H1 (cell line): ENCODE data around the gene TSPAN5. TPM values are rescaled to one million over a fixed set of nuclear protein-coding genes. Genes with fewer than 3 reads are reported as not detected.

Experiments
- CTCF ChIA-PET: fragments of 300-600 bp; sonication (Branson Sonifier 250); formaldehyde crosslinking; loops from one replicate; lab custom pipeline; 2021; ENCODE audit not compliant: partially characterized antibody; lab: Charles Lee
- POLR2A ChIA-PET: fragments of 300-600 bp; sonication (Branson Sonifier 250); formaldehyde crosslinking; loops from one replicate; lab custom pipeline; 2021; ENCODE audit warnings: inconsistent platforms; ENCODE audit not compliant: partially characterized antibody; lab: Charles Lee
- DNase-seq, 2 experiments: peaks; one replicate each; pipeline versions ENCODE4 v3.0.0 to v3.0.0-alpha.2; 2010 to 2022; ENCODE audit warnings: low spot score in 2 of 2, low read depth in 1 of 2, mixed read lengths in 1 of 2
- FAIRE-seq: peaks from 2 replicates; lab custom pipeline; 2011; peaks lifted over from hg19 to GRCh38; lab: Jason Lieb, UNC
- H2AFZ ChIP-seq: 2 replicates; pipeline ENCODE4 v1.8.1; 2012; ENCODE audit warnings: low read length, inconsistent platforms
- H2AK5ac ChIP-seq: 2 replicates; pipeline ENCODE4 v1.6.1; 2013; ENCODE audit warnings: low read depth, low read length
- H2BK120ac ChIP-seq: replicated peaks from 2 replicates; pipeline ENCODE3; 2013; ENCODE audit warnings: low read depth, low read length, inconsistent platforms
- H2BK12ac ChIP-seq: 2 replicates; pipeline ENCODE4 v1.6.1; 2013; ENCODE audit warnings: low read depth, low read length
- H2BK15ac ChIP-seq: 2 replicates; pipeline ENCODE4 v1.6.1; 2013; ENCODE audit warnings: low read length
- H2BK20ac ChIP-seq: 2 replicates; pipeline ENCODE4 v1.6.1; 2013; ENCODE audit warnings: low read length
- H2BK5ac ChIP-seq: 2 replicates; pipeline ENCODE4 v1.6.1; 2013; ENCODE audit warnings: low read depth, low read length
- H3K14ac ChIP-seq: 2 replicates; pipeline ENCODE4 v1.6.1; 2013; ENCODE audit warnings: inconsistent platforms; ENCODE audit not compliant: insufficient read length
- H3K18ac ChIP-seq: 2 replicates; pipeline ENCODE4 v1.6.1; 2013; ENCODE audit warnings: low read length; ENCODE audit errors: extremely low read depth
- H3K23ac ChIP-seq: 2 replicates; pipeline ENCODE4 v1.6.1; 2013; ENCODE audit warnings: inconsistent platforms; ENCODE audit not compliant: insufficient read length
- H3K23me2 ChIP-seq: 2 replicates; pipeline ENCODE4 v1.6.1; 2013; ENCODE audit warnings: low read depth, low read length
- H3K27ac ChIP-seq: 2 replicates; pipeline ENCODE4 v1.6.1; 2011; ENCODE audit warnings: low read depth, low read length, inconsistent platforms
- H3K27me3 ChIP-seq, 4 experiments: replicated peaks in 1 of 4; 1 replicate in 1 of 4; 2 replicates in 3 of 4; pipeline versions ENCODE4 v1.6.1 to v1.8.1; 2011 to 2013; ENCODE audit warnings: low read length in 3 of 4, mild to moderate bottlenecking in 3 of 4, inconsistent platforms in 2 of 4, mixed read lengths in 2 of 4, moderate library complexity in 1 of 4; ENCODE audit not compliant: control insufficient read depth in 3 of 4, insufficient read depth in 3 of 4; ENCODE audit errors: extremely low read depth in 1 of 4
- H3K36me3 ChIP-seq, 4 experiments: 2 replicates each; pipeline versions ENCODE4 v1.6.1 to v1.8.1; 2011 to 2013; ENCODE audit warnings: mild to moderate bottlenecking in 4 of 4, low read length in 3 of 4, moderate library complexity in 2 of 4, control low read depth in 1 of 4, inconsistent platforms in 1 of 4; ENCODE audit not compliant: insufficient read depth in 4 of 4, control insufficient read depth in 2 of 4
- H3K4ac ChIP-seq: replicated peaks from 2 replicates; pipeline ENCODE3; 2013; ENCODE audit warnings: low read length, low read depth, mixed read lengths, inconsistent platforms; ENCODE audit not compliant: insufficient read length
- H3K4me1 ChIP-seq, 4 experiments: replicated peaks in 1 of 4; 1 replicate in 1 of 4; 2 replicates in 3 of 4; pipeline versions ENCODE4 v1.6.1 to v1.8.1; 2011 to 2013; ENCODE audit warnings: low read length in 3 of 4, inconsistent platforms in 2 of 4, mixed read lengths in 1 of 4; ENCODE audit not compliant: insufficient read depth in 4 of 4, control insufficient read depth in 3 of 4
- H3K4me2 ChIP-seq, 2 experiments: 2 replicates each; pipeline versions ENCODE4 v1.6.1 to v1.8.1; 2011 to 2013; ENCODE audit warnings: low read depth in 2 of 2, low read length in 2 of 2, control low read depth in 1 of 2, inconsistent platforms in 1 of 2, mild to moderate bottlenecking in 1 of 2; ENCODE audit not compliant: insufficient read depth in 1 of 2
- H3K4me3 ChIP-seq, 4 experiments: fragments of 200-600, 300-600 bp in 1 of 4; sonication (generic), shearing (Covaris generic), sonication (Bioruptor Twin) in 1 of 4; 2 replicates each; pipeline versions ENCODE4 v1.5.1 to v1.8.1; 2011 to 2016; ENCODE audit warnings: low read length in 4 of 4, low read depth in 3 of 4, control low read depth in 2 of 4, inconsistent platforms in 2 of 4, mild to moderate bottlenecking in 2 of 4, mixed read lengths in 1 of 4, moderate library complexity in 1 of 4; ENCODE audit not compliant: insufficient read depth in 2 of 4; ENCODE audit errors: extremely low read depth in 1 of 4
- H3K56ac ChIP-seq: replicated peaks from 2 replicates; pipeline ENCODE3; 2013; ENCODE audit warnings: low read depth, mild to moderate bottlenecking, mixed read lengths, low read length, inconsistent platforms; ENCODE audit not compliant: insufficient read length
- H3K79me1 ChIP-seq: 2 replicates; pipeline ENCODE4 v1.6.1; 2013; ENCODE audit warnings: low read depth, low read length, control low read depth
- H3K79me2 ChIP-seq, 2 experiments: 2 replicates each; pipeline versions ENCODE4 v1.6.1 to v1.8.1; 2012 to 2013; ENCODE audit warnings: low read length in 2 of 2, mild to moderate bottlenecking in 2 of 2, inconsistent platforms in 1 of 2; ENCODE audit not compliant: insufficient read depth in 2 of 2, control insufficient read depth in 1 of 2
- H3K9ac ChIP-seq, 4 experiments: replicated peaks in 1 of 4; 1 replicate in 1 of 4; 2 replicates in 3 of 4; pipeline versions ENCODE4 v1.6.1 to v1.8.1; 2011 to 2013; ENCODE audit warnings: low read depth in 3 of 4, low read length in 3 of 4, control low read depth in 2 of 4, mild to moderate bottlenecking in 2 of 4, moderate library complexity in 2 of 4, inconsistent platforms in 1 of 4; ENCODE audit errors: extremely low read depth in 1 of 4
- H3K9me3 ChIP-seq, 2 experiments: 2 replicates each; pipeline versions ENCODE4 v1.6.1 to v1.8.1; 2012 to 2013; ENCODE audit warnings: mild to moderate bottlenecking in 2 of 2, moderate library complexity in 2 of 2, control low read depth in 1 of 2, inconsistent platforms in 1 of 2, low read depth in 1 of 2, low read length in 1 of 2, mixed read lengths in 1 of 2; ENCODE audit not compliant: insufficient read depth in 2 of 2
- H4K20me1 ChIP-seq, 2 experiments: replicated peaks in 1 of 2; 2 replicates each; pipeline versions ENCODE3 to v1.8.1; 2011 to 2013; ENCODE audit warnings: inconsistent platforms in 2 of 2, low read length in 2 of 2, mild to moderate bottlenecking in 1 of 2; ENCODE audit not compliant: insufficient read depth in 2 of 2, control insufficient read depth in 1 of 2
- H4K5ac ChIP-seq: 2 replicates; pipeline ENCODE4 v1.6.1; 2013; ENCODE audit warnings: low read length, low read depth, mixed read lengths, inconsistent platforms; ENCODE audit not compliant: insufficient read length
- H4K8ac ChIP-seq: 2 replicates; pipeline ENCODE4 v1.8.0; 2013; ENCODE audit warnings: mild to moderate bottlenecking, moderate library complexity, low read length, inconsistent platforms; ENCODE audit not compliant: insufficient read depth; ENCODE audit errors: extremely low read depth
- H4K91ac ChIP-seq: replicated peaks from 2 replicates; pipeline ENCODE3; 2013; ENCODE audit warnings: low read length, mixed read lengths, inconsistent platforms; ENCODE audit not compliant: insufficient read length
- ATF2 ChIP-seq: IDR thresholded peaks from 2 replicates; pipeline ENCODE4 v1.6.1; 2012; ENCODE audit warnings: low read length, inconsistent platforms
- EP300 ChIP-seq, 2 experiments: IDR thresholded peaks; 1 replicate in 1 of 2; 2 replicates in 1 of 2; pipeline ENCODE4 v1.6.1; 2011 to 2012; ENCODE audit warnings: low read depth in 2 of 2, low read length in 2 of 2, mild to moderate bottlenecking in 2 of 2, borderline replicate concordance in 1 of 2, inconsistent platforms in 1 of 2, moderate library complexity in 1 of 2
- JUN ChIP-seq: IDR thresholded peaks from 2 replicates; pipeline ENCODE4 v1.6.1; 2011; ENCODE audit warnings: low read depth, mild to moderate bottlenecking, improper control_type of control experiment, low read length
- KDM4A ChIP-seq: IDR thresholded peaks from one replicate; pipeline ENCODE4 v1.7.1; 2012; ENCODE audit warnings: low read depth, mild to moderate bottlenecking, moderate library complexity, low read length, inconsistent platforms; ENCODE audit not compliant: severe bottlenecking
- RXRA ChIP-seq: IDR thresholded peaks from 2 replicates; pipeline ENCODE4 v1.6.1; 2011; ENCODE audit warnings: low read depth, mild to moderate bottlenecking, low read length, moderate library complexity; ENCODE audit not compliant: insufficient read depth
- SIRT6 ChIP-seq: IDR thresholded peaks from one replicate; pipeline ENCODE4 v1.7.1; 2012; ENCODE audit warnings: low read length, inconsistent platforms
- SP4 ChIP-seq: IDR thresholded peaks from 2 replicates; pipeline ENCODE4 v1.6.1; 2012; ENCODE audit warnings: low read length, inconsistent platforms
- TCF12 ChIP-seq: IDR thresholded peaks from 2 replicates; pipeline ENCODE4 v1.6.1; 2011; ENCODE audit warnings: low read depth, mild to moderate bottlenecking, low read length
- TEAD4 ChIP-seq: IDR thresholded peaks from 2 replicates; pipeline ENCODE4 v1.6.1; 2012; ENCODE audit warnings: low read depth, low read length, inconsistent platforms, mixed read lengths
- ZNF274 ChIP-seq: IDR thresholded peaks from 2 replicates; pipeline ENCODE4 v1.7.0; 2012; ENCODE audit warnings: low read length, borderline replicate concordance; ENCODE audit errors: extremely low read depth
- WGBS, 2 experiments: shearing (Covaris generic) in 1 of 2; methylation state at CpG; one replicate each; pipeline versions ENCODE4 v1.1.6 to v1.1.7; 2013 to 2015; ENCODE audit warnings: low lambda C conversion rate in 2 of 2, mixed read lengths in 2 of 2, inconsistent platforms in 1 of 2, low coverage in 1 of 2, missing lambda C conversion rate in 1 of 2; ENCODE audit not compliant: insufficient replicate concordance in 2 of 2, insufficient coverage in 1 of 2, insufficient read length in 1 of 2; ENCODE audit errors: extremely low coverage in 1 of 2, missing lambda C conversion rate in 1 of 2; 5-methylcytosine and 5-hydroxymethylcytosine counted together
- polyA plus RNA-seq, 7 experiments: library from polyadenylated mRNA; depleted of rRNA in 3 of 7; stranded (reverse) in 5 of 7; unstranded in 2 of 7; fragments of >200 nt in 5 of 7; fragments of 200-250 nt in 2 of 7; gene quantifications; 1 replicate in 5 of 7; 2 replicates in 1 of 7; 4 replicates in 1 of 7; pipeline versions ENCODE4 v1.2.1 to v1.2.3, GENCODE V29; 2011 to 2013; ENCODE audit warnings: missing spikeins in 2 of 7, mixed read lengths in 2 of 7
- total RNA-seq: library from RNA; stranded (reverse); fragmentation: NEBNext Ultra II Directional; extraction: Animal tissue kit (Norgen Biotek cat#: 25700); gene quantifications from 2 replicates; pipeline ENCODE4 v1.2.1, GENCODE V29; 2021

Gene TSPAN5
- total and polyA plus RNA-seq, 2 of the 8 experiments (the other 6 are each of a cell fraction or from before 2014, with no cell fraction given), result 17.6 to 21.2 TPM

- Histone ChIP-seq H2BK12ac (peak overlapping the region; percentile 41), H3K27me3 (no peaks in the 10 kb centered on the region), H3K36me3 (no peaks in the 10 kb centered on the region), H3K56ac (no peak overlapping the region), H3K4me3 (no peak overlapping the region), H2BK20ac (peak overlapping the region; percentile 13; the same call in 1 of the 2 replicates), H2AFZ (no peak overlapping the region), H3K23ac (no peak overlapping the region), H3K4me1 (peaks cover 0 to 9% (median 7%) of the 10 kb centered on the region in 4 experiments; a peak in 3 of 7 replicates), H3K23me2 (no peaks in the 10 kb centered on the region), H3K27ac (no peak overlapping the region), H4K5ac (no peak overlapping the region), H3K4ac (peak overlapping the region; percentile 4), H3K9me3 (no peaks in the 10 kb centered on the region), H2BK15ac (no peak overlapping the region; the same call in 1 of the 2 replicates), H3K14ac (no peak overlapping the region), H2BK5ac (peak overlapping the region; percentile 38; the same call in 1 of the 2 replicates), H3K79me1 (peaks cover 7% of the 10 kb centered on the region), H3K79me2 (peaks cover 3 to 23% of the 10 kb centered on the region in 2 experiments; a peak in 1 of 4 replicates), H2AK5ac (no peak overlapping the region), H3K18ac (peak overlapping the region; percentile 64; the same call in 1 of the 2 replicates), H4K20me1 (peaks cover 0 to 2% of the 10 kb centered on the region in 2 experiments), H3K4me2 (peak overlapping the region in 1 of 2 experiments; percentile 30; a peak in 1 of 4 replicates), H4K91ac (peak overlapping the region; percentile 38), H4K8ac (no peak overlapping the region), H2BK120ac (no peak overlapping the region), H3K9ac (no peak overlapping the region)
- CTCF ChIA-PET, result interaction anchor here (0.6 to 1.1 kb wide), 4 partner anchors 10 to 143 kb away, joined by 3 to 4 read pairs (median 4); no protein-coding TSS in a partner anchor
- FAIRE-seq (no peak), DNase-seq (no peak)
- POLR2A ChIA-PET, result interaction anchor here (0.7 to 2.7 kb wide), 3 partner anchors 11 to 124 kb away, joined by 3 to 13 read pairs (median 3); partner anchors contain the start of gene TSPAN5
- WGBS, 2 experiments, result 83% methylated on average over 9 of the region's 9 CpGs; no CpG with 5 or more reads in 1 of the 2 experiments
- TF ChIP-seq KDM4A, result no peak
- no peak for TF ChIP-seq TEAD4
- TF ChIP-seq JUN, result no peak
- TF ChIP-seq ATF2, result no peak
- TF ChIP-seq SP4, result no peak
- TF ChIP-seq ZNF274, result no peak
- no peak for TF ChIP-seq EP300 (IDR thresholded peaks at IDR 0.05; ENCODE audit: borderline replicate concordance in 1 of 2, low read depth in 2 of 2, low read length in 2 of 2)
- TF ChIP-seq SIRT6, result no peak
- no peak for TF ChIP-seq RXRA
- TF ChIP-seq TCF12, result no peak
Measured at GRCh38 chr4:98620087-98620784, 38.2 kb downstream of the TSPAN5 start.
